Limb (tissue), 2 donors: ENCODE measurements around the gene CPZ.
"Not testable (repeated sequence)": the region's sequence is repeated elsewhere in the genome, so short reads cannot be mapped to it uniquely, and the experiment has no call there.

ENCODE experiments used
- DNase-seq, 2 donors: peaks; one replicate each; pipeline ENCODE4 v3.0.0-alpha.2; 2016; ENCODE audit errors: extremely low spot score in 2 of 2

The CPZ gene

GRCh38 chr4:8649631-8650361 is 57.2 kb downstream of the CPZ start:
- DNase-seq = peak in 1 of 2 donors; percentile 19

DNA sequence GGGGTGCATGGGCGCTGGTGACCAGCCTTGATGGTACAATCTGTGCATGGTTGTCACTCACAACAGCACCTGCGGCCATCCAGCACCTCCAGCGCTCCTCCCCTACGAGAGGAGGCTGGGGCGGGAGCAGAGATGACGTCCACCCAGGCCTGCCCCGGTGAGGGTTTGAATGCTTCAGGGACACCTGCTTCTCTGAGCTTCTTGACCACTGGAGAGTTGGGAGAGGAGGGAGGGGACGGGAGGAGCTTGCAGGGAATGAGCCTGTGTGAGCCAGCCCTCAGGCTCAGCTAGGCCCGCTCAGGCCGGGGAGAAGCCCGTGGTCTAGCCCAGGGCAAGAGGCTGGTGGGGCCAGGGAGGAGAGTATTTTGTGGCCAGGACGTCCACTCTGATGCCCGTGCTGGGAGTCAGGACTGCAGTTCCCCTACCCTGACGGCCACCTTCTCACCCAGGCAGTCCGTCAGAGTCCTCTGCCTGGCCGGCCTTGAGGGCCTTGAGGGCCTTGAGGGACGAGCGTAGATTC is 59.2 kb downstream of the CPZ start:
- no peak for DNase-seq

DNA sequence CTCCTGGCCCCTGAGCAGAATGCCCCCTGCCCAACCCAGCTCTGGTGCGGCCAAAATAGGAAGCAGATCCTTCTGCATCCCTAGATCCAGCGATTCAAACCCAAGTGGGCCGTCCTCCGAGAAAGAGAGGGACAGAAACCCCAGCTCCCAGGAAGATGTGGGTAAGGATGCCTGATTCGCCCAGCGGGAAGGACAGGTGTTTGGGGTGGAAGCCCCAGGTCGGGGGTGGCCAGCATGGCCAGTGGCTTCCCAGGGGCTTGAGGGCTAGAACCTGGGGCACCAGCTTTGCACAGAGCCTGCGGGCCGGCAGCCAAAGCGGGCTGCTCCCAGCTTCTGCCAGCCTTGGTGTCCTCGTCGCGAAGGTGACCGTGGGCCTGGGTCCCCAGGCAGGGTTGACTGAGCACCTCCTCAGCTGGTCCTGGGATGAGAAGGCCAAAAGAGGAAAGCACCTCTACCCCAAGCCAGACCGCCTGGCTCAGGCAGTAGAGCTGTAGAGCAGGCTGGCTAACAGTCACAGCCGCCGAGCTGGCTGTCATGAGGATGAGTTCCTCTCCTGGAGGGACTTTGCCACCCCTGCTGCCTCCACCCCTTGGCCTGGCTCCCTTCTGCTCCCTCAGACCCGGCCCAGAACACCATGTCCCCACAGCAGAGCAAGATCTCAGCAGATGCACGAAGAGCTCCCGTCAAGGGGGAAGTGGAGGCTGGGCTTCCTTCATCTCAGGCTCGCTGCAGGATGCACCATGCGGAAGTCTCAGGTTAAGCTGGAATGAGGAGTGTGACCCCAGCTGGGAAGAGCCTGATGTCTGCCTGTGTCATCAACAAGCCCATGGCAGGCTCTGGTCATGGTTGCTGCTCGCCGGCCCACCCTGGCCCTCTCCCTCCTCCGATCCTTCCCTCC is 59.9 kb downstream of the CPZ start:
- peak in 1 of 2 donors; percentile 16 for DNase-seq

- no peak for DNase-seq
Measured at GRCh38 chr4:8653326-8654000, 60.9 kb downstream of the CPZ start.

DNA sequence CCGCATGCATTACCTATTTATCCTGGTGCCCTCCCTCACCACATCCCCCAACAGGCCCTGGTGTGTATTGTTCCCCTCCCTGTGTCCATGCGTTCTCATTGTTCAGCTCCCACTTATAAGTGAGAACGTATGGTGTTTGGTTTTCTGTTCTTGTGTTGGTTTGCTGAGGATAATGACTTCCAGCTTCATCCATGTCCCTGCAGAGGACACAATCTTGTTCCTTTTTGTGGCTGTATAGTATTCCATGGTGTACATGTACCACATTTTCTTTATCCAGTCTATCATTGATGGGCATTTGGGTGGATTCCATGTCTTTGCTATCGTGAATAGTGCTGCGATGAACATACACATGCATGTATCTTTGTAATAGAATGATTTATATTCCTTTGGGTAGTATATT is 61.6 kb downstream of the CPZ start:
- not testable (repeated sequence) for DNase-seq

- DNase-seq = no peak
Measured at GRCh38 chr4:8655411-8656184, 63.0 kb downstream of the CPZ start.

- no peak for DNase-seq
Measured at GRCh38 chr4:8656185-8656517, 63.6 kb downstream of the CPZ start.

DNA sequence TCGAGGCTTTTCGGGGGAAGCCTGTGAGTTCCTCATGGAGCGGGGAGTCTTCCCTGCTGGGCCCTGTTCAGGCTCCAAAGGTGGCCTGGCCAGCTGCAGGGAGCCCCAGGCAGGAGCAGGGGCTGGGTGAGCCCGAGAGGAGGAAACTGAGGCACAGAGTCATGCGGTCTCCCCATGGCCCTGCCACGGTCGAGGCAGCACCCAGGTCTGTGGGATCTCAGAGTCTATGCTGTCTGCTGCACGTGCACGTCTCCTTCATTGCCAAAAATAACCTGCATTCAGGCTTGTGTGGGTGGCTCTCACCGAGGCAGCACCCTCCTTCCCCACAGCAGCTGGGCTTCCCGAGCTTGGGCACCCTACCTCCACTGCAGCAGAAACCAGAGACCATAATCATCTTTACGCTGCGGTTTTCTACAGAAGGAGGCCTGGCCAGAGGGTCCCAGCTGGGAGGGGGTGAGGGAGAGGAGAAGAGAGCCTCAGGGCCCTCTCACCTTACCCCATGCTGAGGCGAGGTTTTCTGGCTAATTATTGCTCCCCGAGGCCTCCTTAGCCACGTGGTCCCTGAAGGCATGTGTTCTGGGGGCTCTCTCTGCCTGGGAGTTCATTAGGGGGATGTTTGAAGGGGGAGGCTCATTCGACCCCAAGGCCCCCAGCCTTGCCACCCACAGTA is 64.3 kb downstream of the CPZ start:
- no peak for DNase-seq

DNA sequence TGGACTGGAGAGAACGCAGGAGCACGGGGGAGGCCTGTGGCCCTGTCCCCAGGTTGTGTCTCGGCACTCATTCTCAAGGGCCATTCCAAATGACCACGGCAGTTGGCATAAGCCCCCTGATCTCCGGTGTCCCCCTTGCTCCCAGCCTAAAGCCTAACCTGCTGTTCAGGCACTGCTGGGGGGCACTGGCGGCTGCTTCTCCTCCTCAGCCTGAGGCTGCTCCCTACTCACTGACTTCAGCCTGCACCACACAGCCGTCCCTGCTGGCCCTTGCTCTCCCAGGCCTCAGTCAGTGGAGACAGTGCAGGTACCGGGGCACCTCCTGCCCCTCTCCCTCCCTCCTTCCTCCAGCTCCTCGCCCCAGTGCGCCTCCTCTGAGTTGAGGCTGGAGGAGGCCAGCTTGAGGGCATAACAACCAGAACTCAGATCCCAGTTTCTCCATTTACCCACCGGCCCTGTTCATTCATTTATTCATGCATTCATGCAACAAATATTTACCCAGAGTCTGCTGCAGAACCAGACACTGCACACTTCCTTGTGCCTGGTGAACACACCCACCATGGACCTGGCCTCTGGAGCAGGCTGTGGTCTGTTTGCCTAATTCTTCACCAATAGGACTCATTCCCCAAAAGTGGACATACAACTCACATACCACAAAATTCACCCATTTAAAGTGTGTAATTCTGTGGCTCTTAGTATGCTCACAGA is 65.0 kb downstream of the CPZ start:
- DNase-seq = no peak

DNA sequence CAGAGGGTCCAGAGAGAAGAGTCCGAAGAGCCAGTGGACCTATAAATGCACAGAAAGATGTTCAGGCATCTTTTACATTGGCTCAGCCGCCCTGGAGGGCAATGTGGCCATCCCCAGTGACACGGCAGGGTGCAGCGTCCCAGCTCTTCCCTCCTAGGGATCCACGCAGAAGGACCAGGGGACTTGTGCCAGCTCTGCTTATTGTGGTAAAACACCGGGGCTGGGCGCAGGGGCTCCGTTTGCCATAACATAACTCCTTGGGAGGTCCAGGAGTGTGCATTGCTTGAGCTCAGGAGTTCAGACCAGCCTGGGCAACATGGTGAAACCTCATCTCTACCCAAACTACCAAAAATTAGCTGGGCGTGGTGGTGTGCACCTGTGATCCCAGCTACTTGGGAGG is 70.2 kb downstream of the CPZ start:
- no peak for DNase-seq

DNA sequence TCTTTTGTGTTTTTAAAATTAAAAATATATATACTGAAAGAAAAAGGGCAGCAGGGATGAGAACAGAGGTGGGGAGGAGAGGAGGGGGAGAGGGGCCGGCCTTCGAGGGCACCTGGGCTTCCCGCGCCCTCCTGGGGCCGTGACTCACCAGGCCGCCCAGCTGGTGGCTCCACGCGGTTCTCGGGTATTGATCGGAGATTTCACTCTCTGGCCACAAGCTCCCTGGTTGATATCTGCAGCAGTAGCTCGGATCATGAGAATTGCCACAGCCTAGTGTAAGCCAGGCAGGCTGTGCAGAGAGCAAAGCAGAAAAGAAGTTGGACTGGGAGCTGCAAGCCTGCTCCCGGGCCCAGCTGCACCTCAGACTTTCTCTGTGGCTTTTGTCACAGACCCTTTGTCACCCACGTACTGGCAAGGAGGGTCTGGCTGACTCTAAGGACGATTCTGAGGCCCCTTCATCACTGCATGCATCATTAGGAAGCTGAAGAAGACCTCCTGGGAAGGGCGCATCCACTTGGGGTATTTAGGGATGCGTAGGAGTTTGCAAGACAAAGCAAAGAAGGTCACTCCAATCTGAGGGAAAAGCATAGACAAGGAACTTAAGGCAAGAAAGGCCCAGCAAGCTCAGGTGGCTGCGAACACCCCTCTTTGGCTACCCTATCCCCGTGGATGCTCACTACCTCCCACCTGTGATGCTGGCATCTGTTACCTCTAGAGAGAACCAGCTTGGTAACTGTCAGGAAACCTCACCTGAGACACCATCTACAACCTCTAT is 71.7 kb downstream of the CPZ start:
- DNase-seq = no peak

DNA sequence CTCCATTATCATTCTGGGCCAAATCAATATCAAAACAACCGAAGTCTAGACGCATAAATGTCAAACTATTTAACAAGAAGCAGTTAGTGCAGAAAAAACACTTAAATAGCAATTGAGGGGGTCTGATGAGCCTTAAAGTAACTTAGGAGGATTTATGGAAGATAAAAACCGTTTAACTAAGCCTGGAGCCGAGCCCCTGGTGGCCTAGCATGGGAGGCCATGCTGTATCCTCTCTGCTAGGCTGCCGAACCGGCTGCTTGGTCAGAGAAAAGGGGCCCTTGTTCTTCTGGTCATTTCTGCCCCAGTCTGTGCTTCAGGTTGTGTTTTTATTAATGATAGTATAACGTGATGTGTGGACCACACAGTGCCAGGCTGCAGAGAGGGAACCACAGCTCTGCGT is 72.4 kb downstream of the CPZ start:
- no peak for DNase-seq

GRCh38 chr4:8665406-8666360 is 73.1 kb downstream of the CPZ start:
- DNase-seq = no peak

- no peak for DNase-seq
Measured at GRCh38 chr4:8666581-8666980, 74.0 kb downstream of the CPZ start.
